C4-2B (cell line): ENCODE data around the gene ETFA.

Experiments used
- ZFX ChIP-seq: fragments of 450-650 bp; IDR thresholded peaks from 2 replicates; pipeline ENCODE4 v1.6.1; 2017
- TF ChIP-seq, protein P1 (sequence below): fragments of 450-650 bp; conservative IDR thresholded peaks from 2 replicates; pipeline ENCODE4 v1.5.1; 2017; ENCODE audit warnings: mild to moderate bottlenecking

DNA sequence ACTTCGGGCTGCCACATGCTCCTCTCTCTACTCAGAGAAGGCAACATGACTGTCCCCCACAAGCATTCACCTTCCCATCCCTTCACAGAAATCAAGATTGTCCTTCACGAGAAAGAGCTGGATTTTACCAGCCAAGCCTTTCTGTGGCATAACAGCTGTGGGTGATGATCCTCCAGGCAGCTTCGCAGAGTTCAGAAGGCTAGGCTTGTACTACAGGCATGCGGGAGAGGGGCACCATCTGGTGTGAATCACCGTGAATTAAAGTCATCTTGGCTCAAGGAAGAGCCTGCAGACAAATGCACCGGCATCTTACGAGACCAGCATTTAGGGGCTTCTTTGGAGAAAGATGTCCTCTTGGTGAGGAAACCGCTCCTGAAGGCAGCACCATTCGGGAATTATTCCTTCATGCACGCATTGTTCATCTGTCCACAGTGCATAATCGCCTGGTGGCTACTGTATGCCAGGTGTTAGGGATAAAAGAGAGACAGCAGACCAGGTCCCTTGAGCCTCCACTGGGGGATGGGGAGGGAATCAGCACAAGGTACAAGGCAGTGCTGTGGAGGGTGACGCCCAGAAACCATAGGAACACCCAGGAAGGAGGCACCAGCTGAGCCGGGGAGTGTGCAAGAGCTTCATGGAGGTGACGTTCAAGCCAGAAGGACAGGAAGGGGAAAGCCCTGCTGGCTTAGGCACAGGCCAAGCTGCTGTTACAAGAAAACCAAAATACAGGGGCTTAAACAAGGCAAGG lies 142.9 kb downstream of the ETFA start:
- TF ChIP-seq, protein P1, sequence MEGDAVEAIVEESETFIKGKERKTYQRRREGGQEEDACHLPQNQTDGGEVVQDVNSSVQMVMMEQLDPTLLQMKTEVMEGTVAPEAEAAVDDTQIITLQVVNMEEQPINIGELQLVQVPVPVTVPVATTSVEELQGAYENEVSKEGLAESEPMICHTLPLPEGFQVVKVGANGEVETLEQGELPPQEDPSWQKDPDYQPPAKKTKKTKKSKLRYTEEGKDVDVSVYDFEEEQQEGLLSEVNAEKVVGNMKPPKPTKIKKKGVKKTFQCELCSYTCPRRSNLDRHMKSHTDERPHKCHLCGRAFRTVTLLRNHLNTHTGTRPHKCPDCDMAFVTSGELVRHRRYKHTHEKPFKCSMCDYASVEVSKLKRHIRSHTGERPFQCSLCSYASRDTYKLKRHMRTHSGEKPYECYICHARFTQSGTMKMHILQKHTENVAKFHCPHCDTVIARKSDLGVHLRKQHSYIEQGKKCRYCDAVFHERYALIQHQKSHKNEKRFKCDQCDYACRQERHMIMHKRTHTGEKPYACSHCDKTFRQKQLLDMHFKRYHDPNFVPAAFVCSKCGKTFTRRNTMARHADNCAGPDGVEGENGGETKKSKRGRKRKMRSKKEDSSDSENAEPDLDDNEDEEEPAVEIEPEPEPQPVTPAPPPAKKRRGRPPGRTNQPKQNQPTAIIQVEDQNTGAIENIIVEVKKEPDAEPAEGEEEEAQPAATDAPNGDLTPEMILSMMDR: no peak
- no peak for TF ChIP-seq ZFX
